ENCODE measurements around the gene SRGAP2B.
"Not testable (repeated sequence)": the region's sequence is repeated elsewhere in the genome, so short reads cannot be mapped to it uniquely, and the experiment has no call there.

GRCh38 chr1:145111674-145112073 is 16.5 kb upstream of the SRGAP2B start:
- not testable (repeated sequence) for TF ChIP-seq FOXM1 (IDR thresholded peaks at IDR 0.05; ENCODE audit: borderline replicate concordance); TARDBP (IDR thresholded peaks at IDR 0.05); SP1 (IDR thresholded peaks at IDR 0.05); FOXA1 (IDR thresholded peaks at IDR 0.05); ELF4 (IDR thresholded peaks at IDR 0.05); HDGF (IDR thresholded peaks at IDR 0.05; ENCODE audit: borderline replicate concordance); SUZ12 (IDR thresholded peaks at IDR 0.05); LEF1 (IDR thresholded peaks at IDR 0.05; ENCODE audit: borderline replicate concordance); FOXK2 (IDR thresholded peaks at IDR 0.05); NFRKB (IDR thresholded peaks at IDR 0.05); ARNT (IDR thresholded peaks at IDR 0.05)
- TF ChIP-seq, protein P1, sequence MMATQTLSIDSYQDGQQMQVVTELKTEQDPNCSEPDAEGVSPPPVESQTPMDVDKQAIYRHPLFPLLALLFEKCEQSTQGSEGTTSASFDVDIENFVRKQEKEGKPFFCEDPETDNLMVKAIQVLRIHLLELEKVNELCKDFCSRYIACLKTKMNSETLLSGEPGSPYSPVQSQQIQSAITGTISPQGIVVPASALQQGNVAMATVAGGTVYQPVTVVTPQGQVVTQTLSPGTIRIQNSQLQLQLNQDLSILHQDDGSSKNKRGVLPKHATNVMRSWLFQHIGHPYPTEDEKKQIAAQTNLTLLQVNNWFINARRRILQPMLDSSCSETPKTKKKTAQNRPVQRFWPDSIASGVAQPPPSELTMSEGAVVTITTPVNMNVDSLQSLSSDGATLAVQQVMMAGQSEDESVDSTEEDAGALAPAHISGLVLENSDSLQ (IDR thresholded peaks at IDR 0.05): not testable (repeated sequence)
